NCI-H2107 treated with DMSO at 0.1 percent for 48 hours (cell line): ENCODE data around the gene BEX1.
"Not testable (repeated sequence)": the region's sequence is repeated elsewhere in the genome, so short reads cannot be mapped to it uniquely, and the experiment has no call there.

Experiments used
- DNase-seq: peaks from one replicate; lab custom pipeline; 2025; ENCODE audit not compliant: unreplicated experiment; lab: John Stamatoyannopoulos, UW

Gene BEX1

DNA sequence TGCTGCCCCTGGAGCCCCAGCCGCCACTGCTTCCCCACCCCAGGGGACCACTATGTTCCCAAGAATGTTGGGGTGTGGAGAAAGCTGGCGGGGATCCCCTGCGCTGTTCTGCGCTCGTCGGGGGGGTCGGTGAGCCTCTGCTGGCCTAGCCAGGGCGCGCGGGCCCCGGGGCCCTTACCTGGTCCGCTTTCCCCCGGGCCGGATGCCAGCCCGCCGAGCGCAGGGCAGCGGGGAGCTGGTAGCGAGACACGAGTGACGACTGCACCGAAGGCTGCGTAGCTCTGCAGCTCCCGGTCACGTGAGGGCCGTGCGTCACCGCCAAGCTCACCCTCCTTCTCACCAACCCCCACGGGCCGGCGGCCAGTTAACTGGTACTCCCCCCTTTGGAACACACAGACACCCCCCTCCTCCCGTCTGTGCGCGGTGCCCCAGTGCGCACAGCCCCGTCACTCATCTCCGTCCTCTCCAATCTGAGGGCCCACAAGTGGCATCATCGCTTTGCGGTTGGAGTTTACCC lies at the start of gene BEX1:
Gene BEX1 (minus strand): TSS at position 254 of the 517 bp plus-strand sequence. CDS start 897 bp downstream, outside the sequence.
- peak; percentile 92 for DNase-seq

DNA sequence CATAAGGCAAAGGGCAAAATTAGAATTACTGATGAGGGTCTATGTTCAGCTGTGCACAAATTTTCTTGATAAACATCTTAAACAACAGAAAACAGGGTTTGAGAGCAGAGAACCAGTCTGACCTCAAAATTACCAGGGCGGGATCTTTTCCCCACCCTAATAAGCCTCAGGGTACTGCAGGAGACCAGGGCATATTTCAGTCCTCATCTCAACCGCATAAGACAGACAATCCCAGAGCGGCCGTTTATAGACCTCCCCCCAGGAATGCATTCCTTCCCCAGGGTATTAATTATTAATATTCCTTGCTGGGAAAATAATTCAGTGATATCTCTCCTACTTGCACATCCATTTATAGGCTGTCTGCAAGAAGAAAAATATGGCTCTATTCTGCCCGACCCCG lies 45.5 kb upstream of the BEX1 start:
- not testable (repeated sequence) for DNase-seq

DNA sequence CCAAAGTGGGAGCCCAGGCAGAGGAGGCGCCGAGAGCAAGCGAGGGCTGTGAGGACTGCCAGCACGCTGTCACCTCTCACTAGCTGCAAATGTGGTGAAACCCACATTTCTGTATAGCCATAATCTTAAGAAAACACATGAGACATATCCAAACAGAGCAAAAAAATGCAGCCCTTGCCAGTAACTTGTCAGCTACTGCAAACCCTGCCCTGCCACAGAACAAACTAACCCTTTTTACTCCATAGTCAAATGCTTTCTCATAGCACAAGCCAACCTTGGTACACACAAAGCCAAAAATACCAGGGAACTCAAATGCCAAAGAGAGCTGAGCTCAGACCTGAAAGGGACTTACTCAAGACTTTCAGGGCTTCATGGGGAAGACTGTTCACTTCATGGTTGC lies 43.9 kb upstream of the BEX1 start:
- DNase-seq: no peak

DNA sequence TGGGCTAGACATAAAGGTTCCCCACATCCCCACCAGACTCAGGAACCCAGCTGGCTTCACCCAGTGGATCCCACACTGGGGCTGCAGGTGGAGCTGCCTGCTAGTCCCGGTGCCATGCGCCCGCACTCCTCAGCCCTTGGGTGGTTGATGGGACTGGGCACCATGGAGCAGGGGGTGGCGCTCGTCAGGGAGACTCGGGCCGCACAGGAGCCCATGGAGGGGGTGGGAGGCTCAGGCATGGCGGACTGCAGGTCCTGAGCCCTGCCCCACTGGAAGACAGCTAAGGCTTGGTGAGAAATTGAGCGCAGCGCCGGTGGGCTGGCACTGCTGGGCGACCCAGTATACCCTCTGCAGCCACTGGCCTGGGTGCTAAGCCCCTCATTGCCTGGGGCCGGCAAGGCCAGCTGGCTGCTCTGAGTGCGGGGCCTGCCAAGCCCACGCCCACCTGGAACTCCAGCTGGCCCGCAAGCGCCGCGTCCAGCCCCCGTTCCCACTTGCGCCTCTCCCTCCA lies 43.3 kb upstream of the BEX1 start:
- not testable (repeated sequence) for DNase-seq

DNA sequence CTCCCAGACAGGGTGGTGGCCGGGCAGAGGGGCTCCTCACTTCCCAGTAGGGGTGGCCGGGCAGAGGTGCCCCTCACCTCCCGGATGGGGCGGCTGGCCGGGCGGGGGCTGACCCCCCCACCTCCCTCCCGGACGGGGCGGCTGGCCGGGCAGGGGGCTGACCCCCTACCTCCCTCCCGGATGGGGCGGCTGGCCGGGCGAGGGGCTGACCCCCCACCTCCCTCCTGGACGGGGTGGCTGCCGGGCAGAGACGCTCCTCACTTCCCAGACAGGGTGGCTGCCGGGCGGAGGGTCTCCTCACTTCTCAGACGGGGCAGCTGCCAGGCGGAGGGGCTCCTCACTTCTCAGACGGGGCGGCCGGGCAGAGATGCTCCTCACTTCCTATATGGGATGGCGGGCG lies 40.4 kb upstream of the BEX1 start:
- not testable (repeated sequence) for DNase-seq

DNA sequence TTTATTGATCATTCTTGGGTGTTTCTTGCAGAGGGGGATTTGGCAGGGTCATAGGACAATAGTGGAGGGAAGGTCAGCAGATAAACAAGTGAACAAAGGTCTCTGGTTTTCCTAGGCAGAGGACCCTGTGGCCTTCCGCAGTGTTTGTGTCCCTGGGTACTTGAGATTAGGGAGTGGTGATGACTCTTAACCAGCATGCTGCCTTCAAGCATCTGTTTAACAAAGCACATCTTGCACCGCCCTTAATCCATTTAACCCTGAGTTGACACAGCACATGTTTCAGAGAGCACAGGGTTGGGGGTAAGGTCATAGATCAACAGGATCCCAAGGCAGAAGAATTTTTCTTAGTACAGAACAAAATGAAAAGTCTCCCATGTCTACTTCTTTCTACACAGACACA lies 39.9 kb upstream of the BEX1 start:
- DNase-seq: not testable (repeated sequence)

DNA sequence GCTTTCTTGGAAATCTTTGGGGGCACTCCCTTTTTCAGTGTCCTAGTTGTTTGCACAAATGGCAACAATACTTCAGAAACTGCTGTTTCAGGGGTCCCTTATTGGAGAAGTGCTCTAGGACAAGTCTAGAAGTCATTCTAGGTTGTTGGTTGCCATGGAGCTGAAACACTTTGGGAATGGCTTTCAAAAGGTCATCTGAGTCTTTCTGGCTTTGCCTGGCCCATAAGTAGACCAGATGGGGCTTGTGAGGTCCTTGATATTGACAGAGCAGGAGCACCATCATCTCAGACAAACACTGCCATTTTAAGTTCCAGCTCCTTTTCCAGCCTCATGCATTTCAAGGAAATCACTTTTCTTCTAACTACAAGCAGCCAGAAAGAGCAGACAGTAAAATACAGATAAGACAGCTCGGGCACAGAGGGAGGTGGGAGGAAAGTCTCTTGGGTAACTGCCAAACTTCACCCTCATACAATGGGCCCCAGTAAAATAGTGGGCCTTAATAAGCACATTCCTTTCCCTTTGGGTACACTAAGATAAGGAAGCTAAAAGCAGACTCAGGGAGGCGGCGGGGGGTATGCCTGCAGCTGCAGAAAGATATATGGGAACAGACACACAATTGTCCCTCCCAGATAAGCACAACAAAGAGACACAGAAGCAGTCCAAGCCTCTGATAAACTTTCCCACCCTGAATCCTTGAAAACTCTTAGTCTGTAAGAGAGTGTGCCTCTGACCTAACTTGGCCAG lies 37.5 kb upstream of the BEX1 start:
- no peak for DNase-seq

DNA sequence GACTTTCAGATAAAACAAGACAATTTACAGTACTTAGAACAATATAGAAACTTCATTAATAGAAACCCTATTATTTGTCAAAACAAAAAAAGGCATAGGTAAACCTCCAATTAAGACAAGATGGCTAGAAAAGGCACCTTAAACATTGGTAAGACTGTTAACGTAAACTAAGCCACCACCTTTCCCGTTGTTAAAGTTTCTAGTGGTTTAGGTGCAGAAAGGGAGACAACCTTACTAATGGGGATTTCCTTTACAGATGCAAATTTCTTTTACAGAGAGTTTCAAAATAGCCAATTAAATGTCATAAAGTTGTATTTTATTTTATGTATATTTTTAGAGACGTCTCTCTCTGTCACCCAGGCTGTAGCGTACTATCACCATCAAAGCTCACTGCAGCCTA lies 36.5 kb upstream of the BEX1 start:
- DNase-seq: no peak

DNA sequence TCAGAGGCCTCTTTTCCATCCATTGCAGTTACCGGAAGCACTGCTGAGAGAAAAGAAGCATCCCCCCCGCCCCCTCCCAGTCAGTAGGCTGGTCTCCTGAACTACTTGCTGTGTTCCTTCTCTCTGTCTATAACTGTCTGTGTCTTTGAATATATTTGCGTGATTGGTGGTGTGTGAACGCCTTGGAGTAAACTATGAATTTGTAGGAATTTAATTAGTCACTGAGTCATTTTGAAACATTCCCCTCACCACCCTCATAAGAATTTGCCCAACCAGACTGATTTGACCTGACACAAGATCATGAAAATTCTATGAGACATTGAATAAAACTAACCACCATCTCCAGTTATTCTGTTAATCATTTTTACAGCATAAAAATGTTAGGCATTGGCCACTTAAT lies 35.7 kb upstream of the BEX1 start:
- no peak for DNase-seq

DNA sequence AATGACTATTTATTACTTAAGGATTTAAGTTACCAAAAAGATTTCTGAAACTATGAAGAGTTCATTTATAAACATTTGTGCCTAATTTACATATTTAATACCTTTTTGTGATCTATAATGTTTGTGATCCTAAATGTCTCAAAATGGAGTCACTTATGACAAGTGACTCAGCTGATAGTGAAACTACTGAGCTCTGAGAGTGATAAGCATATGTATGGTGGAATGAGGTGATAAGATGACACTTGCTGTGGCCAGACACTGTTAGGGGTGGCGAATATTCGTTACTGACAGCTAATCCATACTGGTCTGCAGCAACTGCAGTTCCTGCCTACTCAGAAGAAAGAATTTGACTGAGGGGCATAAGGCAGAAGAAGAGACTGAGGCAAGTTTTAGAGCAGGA lies 34.5 kb upstream of the BEX1 start:
- DNase-seq: no peak

DNA sequence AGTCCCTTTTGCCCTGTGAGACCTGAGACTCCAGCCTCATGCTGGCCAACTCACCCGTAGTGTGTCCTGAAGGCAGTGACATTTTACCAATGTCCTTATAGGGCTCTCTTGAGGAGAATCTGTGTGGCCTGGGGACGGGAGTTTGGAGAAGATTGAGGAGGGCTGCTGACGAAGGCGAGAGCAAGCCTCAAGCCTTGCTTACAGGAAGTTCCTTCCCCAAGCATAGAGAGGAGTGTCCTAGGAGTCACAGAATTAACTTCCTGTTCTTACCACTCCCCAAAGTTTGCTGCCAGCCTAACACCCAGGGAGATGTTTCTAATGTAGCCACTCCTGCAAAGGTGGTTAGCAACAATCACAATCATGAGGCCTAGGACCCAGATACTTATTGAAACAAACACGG lies 29.0 kb upstream of the BEX1 start, which contains the start of gene NXF3:
Gene NXF3 (minus strand): TSS at position 202 of the 400 bp plus-strand sequence. CDS start 120 bp downstream, at position 82.
- DNase-seq: no peak

DNA sequence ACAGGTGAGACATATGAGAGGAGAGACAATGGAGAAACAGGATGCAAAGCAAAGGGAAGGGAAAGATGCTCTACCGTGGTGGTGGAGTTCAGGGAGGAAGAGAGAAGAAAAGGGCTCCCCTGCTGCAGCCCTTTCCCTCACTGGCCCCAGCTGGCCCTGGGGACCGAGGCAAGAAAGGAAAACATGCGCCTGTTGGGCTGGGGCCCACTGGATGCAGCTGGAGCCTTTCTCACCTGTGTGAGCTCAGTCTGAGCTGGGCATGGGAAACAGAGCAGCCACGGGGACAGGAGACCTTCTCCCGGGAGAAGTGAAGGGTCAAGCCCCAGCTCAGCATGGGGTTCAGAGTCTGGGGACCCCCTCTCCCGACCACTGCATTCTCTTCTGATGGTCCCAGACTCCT lies 17.1 kb upstream of the BEX1 start:
- DNase-seq: no peak

DNA sequence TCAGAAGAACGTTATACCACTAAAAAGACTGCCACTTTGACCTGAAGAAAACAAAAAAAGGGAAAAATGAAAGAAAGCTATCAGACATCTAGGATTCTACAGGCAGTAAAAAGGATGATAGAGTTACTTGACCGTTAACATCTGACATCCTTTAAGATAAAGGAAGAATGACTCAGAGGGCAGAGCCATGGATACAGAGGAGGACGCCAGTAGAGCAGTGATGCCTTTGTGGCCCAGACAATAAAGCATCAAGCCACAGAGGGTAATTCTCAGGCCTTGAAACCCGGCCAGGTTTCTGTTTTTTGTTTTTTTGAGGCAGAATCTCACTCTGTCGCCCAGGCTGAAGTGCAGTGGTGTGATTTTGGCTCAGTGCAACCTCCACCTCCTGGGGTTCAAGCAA lies 9.5 kb upstream of the BEX1 start:
- no peak for DNase-seq

DNA sequence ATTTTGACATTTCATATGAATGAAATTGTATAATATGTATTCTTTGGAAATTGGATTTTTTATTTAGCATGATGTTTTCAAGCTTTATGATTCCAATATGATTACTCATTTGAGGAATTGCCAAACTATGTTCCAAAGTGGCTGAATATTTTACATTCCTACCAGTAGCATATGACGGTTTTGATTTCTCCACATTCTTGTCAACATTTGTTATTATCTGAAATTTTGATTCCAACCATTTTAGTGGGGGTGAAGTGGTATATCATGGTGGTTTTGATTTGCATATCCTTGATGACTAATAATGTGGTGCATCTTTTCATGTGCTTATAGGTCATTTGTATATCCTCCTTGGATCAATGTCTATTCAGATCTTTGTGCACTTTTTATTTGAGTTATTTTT lies 2.6 kb upstream of the BEX1 start:
- no peak for DNase-seq

DNA sequence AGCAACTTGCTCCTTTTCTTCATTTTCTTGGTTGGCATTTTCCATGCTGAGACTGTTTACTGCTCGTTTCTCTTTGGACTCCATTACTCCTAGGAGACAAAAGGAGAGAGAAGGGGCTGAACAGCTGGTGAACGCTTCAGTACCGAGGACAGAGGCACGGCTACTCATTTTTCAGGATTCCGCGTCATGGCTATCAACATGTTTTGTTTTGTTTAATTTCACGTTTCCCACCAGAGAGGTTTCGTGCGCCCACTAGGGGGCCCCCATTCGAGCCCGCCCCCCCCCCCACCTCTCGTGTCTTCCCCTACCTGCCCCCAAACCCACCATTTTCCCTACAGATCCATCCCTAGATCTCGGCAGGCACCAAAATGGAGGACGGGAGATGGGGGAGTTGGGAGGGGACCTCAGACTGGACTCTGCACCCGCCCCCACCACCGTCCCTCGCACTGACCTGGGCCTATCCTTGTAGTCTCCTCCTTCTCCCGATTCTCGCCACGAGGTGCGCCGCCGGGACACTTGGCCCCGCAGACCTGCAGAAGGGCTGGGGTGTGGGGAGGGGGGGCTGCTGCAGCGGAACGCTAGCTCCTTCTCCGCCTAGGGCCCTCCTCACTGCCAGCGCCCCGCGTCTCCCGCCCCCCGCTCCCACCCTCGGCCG lies 653 bp downstream of the BEX1 start:
- DNase-seq: peak; percentile 48

DNA sequence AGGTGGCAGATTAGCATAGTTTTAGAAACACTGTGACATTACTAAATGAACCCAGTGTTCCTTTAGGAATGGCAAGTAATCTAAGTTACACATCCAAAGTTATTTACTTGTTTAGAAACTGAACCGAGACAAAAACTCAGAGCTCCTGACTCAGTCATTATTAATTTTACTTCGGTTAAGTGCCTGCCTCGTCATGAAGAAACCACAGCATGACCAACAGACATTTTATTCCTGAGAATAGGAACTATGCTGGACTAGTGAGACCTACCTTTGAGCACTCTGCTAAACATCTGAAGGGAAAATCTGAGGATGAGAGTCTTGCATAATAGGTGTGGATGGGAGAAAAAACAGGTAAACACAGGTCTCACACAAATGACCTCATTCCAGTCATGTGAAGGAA lies 2.5 kb downstream of the BEX1 start:
- no peak for DNase-seq

DNA sequence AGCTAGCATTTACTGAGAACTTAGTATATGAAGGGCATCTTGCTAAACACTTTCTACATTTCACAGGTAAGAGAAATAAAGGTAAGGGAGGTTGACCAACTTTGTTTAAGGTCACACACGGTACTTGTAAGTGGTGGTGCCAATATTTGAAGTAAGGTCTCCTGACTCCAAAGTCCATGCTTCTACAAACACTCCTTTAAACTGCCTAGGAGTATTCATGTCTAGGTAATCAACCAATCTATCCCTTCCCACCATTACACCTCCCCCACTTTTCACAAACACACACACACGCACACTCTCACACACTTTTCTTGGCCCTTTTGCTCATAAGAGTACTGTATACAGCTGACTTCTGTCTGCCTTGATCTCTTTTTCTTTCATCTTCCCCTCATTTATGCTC lies 7.1 kb downstream of the BEX1 start:
- no peak for DNase-seq

DNA sequence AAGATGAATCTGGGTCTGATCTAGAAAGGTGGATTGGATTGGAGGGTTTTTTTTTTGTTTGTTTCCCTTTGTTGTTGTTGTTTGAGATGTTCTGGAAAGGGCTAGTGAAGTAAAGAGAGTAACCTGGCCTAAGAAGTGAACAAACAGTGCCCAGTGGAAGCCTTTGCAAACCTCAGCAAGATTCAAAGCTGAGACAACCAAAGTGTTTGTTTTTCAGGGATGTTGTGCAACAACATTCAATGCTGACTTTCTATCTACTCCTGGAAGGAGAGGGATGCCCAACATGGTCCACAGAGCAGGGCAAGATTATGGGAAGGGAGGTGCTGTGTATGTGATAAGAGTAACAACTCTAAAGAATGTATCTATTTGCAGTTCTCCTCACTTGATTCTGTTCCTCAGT lies 11.3 kb downstream of the BEX1 start:
- no peak for DNase-seq

DNA sequence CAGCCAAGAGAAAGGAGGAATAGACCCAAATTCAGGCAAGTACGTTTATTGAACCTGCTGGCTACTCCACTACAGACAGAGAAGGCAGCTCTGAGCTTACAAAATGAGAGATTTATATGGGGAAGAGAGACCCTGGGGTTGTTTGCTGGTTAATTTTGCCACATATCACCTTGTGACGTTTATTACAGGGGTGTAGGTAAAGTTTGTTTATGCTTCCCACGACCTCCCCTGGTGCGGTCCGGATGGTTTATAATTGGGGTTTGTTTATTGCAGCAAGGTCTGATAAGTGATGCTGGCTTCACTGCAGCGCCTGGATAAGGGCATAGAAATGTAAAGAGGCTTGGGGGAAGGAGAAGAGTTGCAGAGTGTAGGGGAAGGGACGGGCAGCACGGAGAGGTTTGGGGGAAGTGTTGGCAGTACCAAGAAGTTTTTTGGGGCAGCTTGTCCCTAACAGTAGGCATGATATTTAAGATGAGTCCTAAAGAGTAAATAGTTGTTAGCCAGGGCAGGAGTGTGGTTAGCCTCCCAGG lies 12.6 kb downstream of the BEX1 start:
- no peak for DNase-seq

DNA sequence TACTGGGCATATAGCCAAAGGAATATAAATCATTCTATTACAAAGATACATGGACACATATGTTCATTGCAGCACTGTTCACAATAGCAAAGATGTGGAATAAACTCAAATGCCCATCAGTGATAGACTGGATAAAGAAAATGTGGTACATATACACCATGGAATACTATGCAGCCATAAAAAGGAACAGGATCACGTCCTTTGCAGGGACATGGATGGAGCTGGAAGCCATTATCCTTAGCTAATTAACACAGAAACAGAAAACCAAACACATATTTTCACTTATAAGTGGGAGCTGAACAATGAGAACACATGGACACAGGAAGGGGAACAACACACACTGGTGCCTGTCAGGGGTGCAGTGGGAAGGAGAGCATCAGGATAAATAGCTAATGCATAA lies 30.6 kb downstream of the BEX1 start:
- not testable (repeated sequence) for DNase-seq

DNA sequence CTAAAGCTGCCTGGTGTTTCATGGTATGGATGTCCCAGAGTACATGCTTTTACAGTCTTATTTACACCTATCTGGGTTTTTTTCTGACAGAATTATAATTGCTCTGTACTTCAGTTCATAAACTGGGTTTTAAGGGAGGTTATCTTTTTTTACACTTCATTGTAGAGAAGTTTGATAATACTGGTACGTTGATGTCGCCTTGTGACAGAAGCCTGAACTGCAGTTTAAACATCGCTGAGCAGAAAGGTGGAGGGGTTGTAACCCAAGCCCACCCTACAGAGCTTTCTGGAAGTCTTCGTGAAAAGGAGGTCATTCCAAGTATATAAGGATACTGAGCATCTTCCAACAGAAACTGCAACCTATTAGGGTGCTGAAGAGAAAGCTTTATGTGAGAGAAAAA lies 46.4 kb downstream of the BEX1 start:
- DNase-seq: no peak

DNA sequence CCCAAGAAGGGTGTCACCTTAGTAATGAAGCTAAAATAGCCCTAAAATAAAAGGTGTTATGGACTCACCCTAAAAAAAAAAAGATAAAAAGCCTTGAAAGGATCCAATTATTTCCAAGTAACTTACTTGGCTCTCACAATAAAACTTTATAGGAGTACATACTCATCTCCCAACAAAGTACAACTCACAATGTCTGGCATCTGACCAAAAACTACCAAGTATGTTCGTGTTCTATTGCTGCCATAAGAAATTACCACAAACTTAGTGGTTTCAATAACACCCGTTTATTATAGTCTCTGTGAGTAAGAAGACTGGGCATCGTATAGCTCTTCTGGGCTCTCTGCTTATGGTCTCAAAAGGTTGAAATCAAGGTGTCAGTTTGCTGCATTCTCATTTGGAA lies 51.0 kb downstream of the BEX1 start:
- no peak for DNase-seq
